Epidermal melanocyte (primary cell): ENCODE data around the gene AUTS2.
"Not testable (repeated sequence)": the region's sequence is repeated elsewhere in the genome, so short reads cannot be mapped to it uniquely, and the experiment has no call there.

Experiments
- DNase-seq: peaks from one replicate; pipeline ENCODE4 v3.0.0; 2011; ENCODE audit warnings: low spot score; ENCODE audit not compliant: insufficient read length

Gene AUTS2

GRCh38 chr7:70786076-70786475 is 1187.8 kb downstream of the AUTS2 start:
- no peak for DNase-seq

- no peak for DNase-seq
Observed at GRCh38 chr7:70787286-70787685, 1189.0 kb downstream of the AUTS2 start.

- DNase-seq = no peak
Observed at GRCh38 chr7:70787771-70788170, 1189.5 kb downstream of the AUTS2 start.

GRCh38 chr7:70788276-70788675 is 1190.0 kb downstream of the AUTS2 start:
- DNase-seq = no peak

GRCh38 chr7:70789481-70790214 is 1191.4 kb downstream of the AUTS2 start:
- DNase-seq = no peak

- DNase-seq = no peak
Observed at GRCh38 chr7:70790215-70791073, 1192.2 kb downstream of the AUTS2 start.

- DNase-seq = no peak
Observed at GRCh38 chr7:70791341-70791740, 1193.1 kb downstream of the AUTS2 start.

- DNase-seq = no peak
Observed at GRCh38 chr7:70793060-70793459, 1194.8 kb downstream of the AUTS2 start.

- no peak for DNase-seq
Observed at GRCh38 chr7:70793821-70794220, 1195.5 kb downstream of the AUTS2 start.

GRCh38 chr7:70794962-70795361 is 1196.7 kb downstream of the AUTS2 start:
- DNase-seq = no peak

- no peak for DNase-seq
Observed at GRCh38 chr7:70795948-70796347, 1197.7 kb downstream of the AUTS2 start.

- DNase-seq = no peak
Observed at GRCh38 chr7:70797109-70797514, 1198.8 kb downstream of the AUTS2 start.

GRCh38 chr7:70799841-70800405 is 1201.6 kb downstream of the AUTS2 start:
- DNase-seq = no peak

- DNase-seq = no peak
Observed at GRCh38 chr7:70805360-70805759, 1207.1 kb downstream of the AUTS2 start.

GRCh38 chr7:70807650-70808049 is 1209.4 kb downstream of the AUTS2 start:
- DNase-seq = no peak

- DNase-seq = no peak
Observed at GRCh38 chr7:70808876-70809275, 1210.6 kb downstream of the AUTS2 start.

GRCh38 chr7:70810558-70811139 is 1212.4 kb downstream of the AUTS2 start:
- DNase-seq = no peak

GRCh38 chr7:70812511-70812910 is 1214.2 kb downstream of the AUTS2 start:
- DNase-seq = no peak

- DNase-seq = not testable (repeated sequence)
Observed at GRCh38 chr7:70822490-70822889, 1224.2 kb downstream of the AUTS2 start.

GRCh38 chr7:70829221-70830059 is 1231.2 kb downstream of the AUTS2 start:
- peak; percentile 29 for DNase-seq

- no peak for DNase-seq
Observed at GRCh38 chr7:70830060-70830395, 1231.8 kb downstream of the AUTS2 start.
